ENCODE data around the gene AGPAT1. TPM values are rescaled to one million over a fixed set of nuclear protein-coding genes. Genes with fewer than 3 reads are reported as not detected.

AGPAT1 gene
- total and polyA plus RNA-seq, 2 of the 8 experiments (the other 6 are each of a cell fraction or from before 2014, with no cell fraction given) = 96.0 to 222 TPM

- Histone ChIP-seq H3K56ac (replicated peaks; ENCODE audit: insufficient read length, low read depth, low read length) (no peak overlapping the region), H3K23me2 (ENCODE audit: low read depth, low read length) (no peaks in the 10 kb centered on the region), H4K20me1 (replicated peaks in 1 of 2; ENCODE audit: control insufficient read depth in 1 of 2, insufficient read depth in 2 of 2, low read length in 2 of 2) (peaks cover 5 to 7% of the 10 kb centered on the region in 2 experiments), H4K5ac (ENCODE audit: insufficient read length, low read depth, low read length) (no peak overlapping the region), H3K36me3 (ENCODE audit: control insufficient read depth in 2 of 4, insufficient read depth in 4 of 4, low read length in 3 of 4) (peaks cover 4 to 41% (median 32%) of the 10 kb centered on the region in 4 experiments), H3K4me3 (ENCODE audit: extremely low read depth in 1 of 4, insufficient read depth in 2 of 4, low read depth in 3 of 4, low read length in 4 of 4) (no peak overlapping the region), H2BK5ac (ENCODE audit: low read depth, low read length) (no peak overlapping the region), H3K9ac (replicated peaks in 1 of 4; ENCODE audit: extremely low read depth in 1 of 4, low read depth in 3 of 4, low read length in 3 of 4) (no peak overlapping the region), H2BK12ac (ENCODE audit: low read depth, low read length) (no peak overlapping the region), H3K4me1 (replicated peaks in 1 of 4; ENCODE audit: control insufficient read depth in 3 of 4, insufficient read depth in 4 of 4, low read length in 3 of 4) (peaks cover 0 to 5% (median 2%) of the 10 kb centered on the region in 4 experiments; a peak in 3 of 7 replicates), H3K14ac (ENCODE audit: insufficient read length) (no peak overlapping the region), H3K18ac (ENCODE audit: extremely low read depth, low read length) (no peak overlapping the region), H2BK20ac (ENCODE audit: low read length) (no peak overlapping the region), H3K79me2 (ENCODE audit: control insufficient read depth in 1 of 2, insufficient read depth in 2 of 2, low read length in 2 of 2) (peaks cover 0 to 2% of the 10 kb centered on the region in 2 experiments; a peak in 2 of 4 replicates), H2AFZ (ENCODE audit: low read length) (no peak overlapping the region), H3K9me3 (ENCODE audit: insufficient read depth in 2 of 2, low read depth in 1 of 2, low read length in 1 of 2) (no peaks in the 10 kb centered on the region), H3K4me2 (ENCODE audit: insufficient read depth in 1 of 2, low read depth in 2 of 2, low read length in 2 of 2) (no peak overlapping the region), H2AK5ac (ENCODE audit: low read depth, low read length) (no peak overlapping the region), H4K8ac (ENCODE audit: extremely low read depth, insufficient read depth, low read length) (no peak overlapping the region), H3K27me3 (replicated peaks in 1 of 4; ENCODE audit: control insufficient read depth in 3 of 4, extremely low read depth in 1 of 4, insufficient read depth in 3 of 4, low read length in 3 of 4) (no peaks in the 10 kb centered on the region), H2BK120ac (replicated peaks; ENCODE audit: low read depth, low read length) (no peak overlapping the region), H4K91ac (replicated peaks; ENCODE audit: insufficient read length, low read length) (no peak overlapping the region), H3K79me1 (ENCODE audit: low read depth, low read length) (no peaks in the 10 kb centered on the region; the same call in 1 of the 2 replicates), H3K4ac (replicated peaks; ENCODE audit: insufficient read length, low read depth, low read length) (no peak overlapping the region), H3K23ac (ENCODE audit: insufficient read length) (no peak overlapping the region), H2BK15ac (ENCODE audit: low read length) (no peak overlapping the region), H3K27ac (ENCODE audit: low read depth, low read length) (no peak overlapping the region)
- no peak for TF ChIP-seq RNF2 (IDR thresholded peaks at IDR 0.05; ENCODE audit: borderline replicate concordance, low read depth, low read length, missing control alignments, poor library complexity, severe bottlenecking)
- no peak for TF ChIP-seq ZNF274 (IDR thresholded peaks at IDR 0.05; ENCODE audit: borderline replicate concordance, extremely low read depth, low read length)
- TF ChIP-seq POLR2A (IDR thresholded peaks at IDR 0.05; ENCODE audit: control extremely low read depth in 1 of 2, low read depth in 2 of 2, low read length in 2 of 2) = 0 out of 3 replicates have a peak, but pooled peaks of 1 of the 2 experiments have one; percentile 18
- WGBS, 2 experiments (ENCODE audit: extremely low coverage in 1 of 2, insufficient coverage in 1 of 2, insufficient read length in 1 of 2, insufficient replicate concordance in 2 of 2, low coverage in 1 of 2, low lambda C conversion rate in 2 of 2, missing lambda C conversion rate in 1 of 2) = 89% methylated on average over 31 of the region's 32 CpGs; no CpG with 5 or more reads in 1 of the 2 experiments
- ChIA-PET CTCF (ENCODE audit: partially characterized antibody) (interaction anchor here (0.7 to 6.7 kb wide), 21 partner anchors 9 to 188 kb away, joined by 3 to 72 read pairs (median 4); partner anchors contain the start of genes AGPAT1, ATF6B, FKBPL and TNXB), POLR2A (ENCODE audit: partially characterized antibody) (interaction anchor here (0.7 to 6.8 kb wide), 15 partner anchors 10 to 728 kb away, joined by 3 to 49 read pairs (median 6); partner anchors contain the start of genes AGPAT1, FKBPL, GPSM3 and NELFE)
- DNase-seq (ENCODE audit: low read depth in 1 of 2, low spot score in 2 of 2) (peak in 1 of 2 experiments; percentile 54), FAIRE-seq (no peak)
Observed at GRCh38 chr6:32167154-32167760, 8.6 kb downstream of the AGPAT1 start.
